GM13977 (cell line): ENCODE results near the gene PRDM7.

Experiments
- DNase-seq: peaks from one replicate; pipeline ENCODE4 v3.0.0; 2012; ENCODE audit warnings: low spot score
- CTCF ChIP-seq: IDR thresholded peaks from 2 replicates; pipeline ENCODE4 v1.5.1; 2012; ENCODE audit warnings: mild to moderate bottlenecking, control low read depth; ENCODE audit not compliant: insufficient read depth; ENCODE audit errors: extremely low read depth, missing control alignments
- in situ Hi-C: fragments of 300-500 bp; cut with MboI; formaldehyde crosslinking; loops from one replicate; pipeline ENCODE4 v1.12.0; 2022; ENCODE audit warnings: low sequenced_read_pairs, low pct_unique_long_range_greater_than_20kb, mixed read lengths, inconsistent platforms; ENCODE audit not compliant: unreplicated experiment

PRDM7 gene

GRCh38 chr16:90035902-90036301 lies 41.2 kb downstream of the PRDM7 start:
- no peak for DNase-seq
- in situ Hi-C loops: no loop called here
- TF ChIP-seq CTCF: no peak

GRCh38 chr16:90034504-90034903 lies 42.6 kb downstream of the PRDM7 start:
- DNase-seq: no peak
- in situ Hi-C loops: no loop called here
- TF ChIP-seq CTCF: no peak

GRCh38 chr16:90033387-90033786 lies 43.7 kb downstream of the PRDM7 start:
- TF ChIP-seq CTCF: no peak
- in situ Hi-C loops: no loop called here
- DNase-seq: no peak

GRCh38 chr16:90032674-90033331 lies 44.3 kb downstream of the PRDM7 start:
- TF ChIP-seq CTCF: no peak
- no peak for DNase-seq
- in situ Hi-C loops: no loop called here

GRCh38 chr16:90031931-90032673 lies 45.0 kb downstream of the PRDM7 start:
- in situ Hi-C loops: no loop called here
- no peak for DNase-seq
- TF ChIP-seq CTCF: no peak

- DNase-seq: no peak
- no peak for TF ChIP-seq CTCF
- in situ Hi-C loops: no loop called here
These were observed 45.8 kb downstream of the PRDM7 start for GRCh38 chr16:90031186-90031930.
